Fibroblast of peridontal ligament (primary cell): Measurements from ENCODE around the gene CHN2.
A peak's percentile ranks its signal among the peaks of the same experiment; 100 is the strongest.

Source experiments
- DNase-seq: peaks from one replicate; pipeline ENCODE4 v3.0.0-alpha.2; 2010; ENCODE audit errors: extremely low read depth

The CHN2 gene

GRCh38 chr7:29284696-29285443 lies 90.3 kb downstream of the CHN2 start:
- DNase-seq, result no peak

- peak; percentile 14 for DNase-seq
Observed at GRCh38 chr7:29285444-29285793, 90.8 kb downstream of the CHN2 start.

GRCh38 chr7:29285861-29286260 lies 91.3 kb downstream of the CHN2 start:
- DNase-seq, result no peak

GRCh38 chr7:29287366-29287765 lies 92.8 kb downstream of the CHN2 start:
- no peak for DNase-seq

- DNase-seq, result no peak
Observed at GRCh38 chr7:29288181-29289091, 93.9 kb downstream of the CHN2 start.

GRCh38 chr7:29289156-29290021 lies 94.8 kb downstream of the CHN2 start:
- DNase-seq, result no peak

GRCh38 chr7:29290829-29291228 lies 96.3 kb downstream of the CHN2 start:
- no peak for DNase-seq

- no peak for DNase-seq
Observed at GRCh38 chr7:29291723-29292618, 97.4 kb downstream of the CHN2 start.

- no peak for DNase-seq
Observed at GRCh38 chr7:29292886-29293658, 98.5 kb downstream of the CHN2 start.

- DNase-seq, result no peak
Observed at GRCh38 chr7:29296421-29296820, 101.8 kb downstream of the CHN2 start.

- DNase-seq, result no peak
Observed at GRCh38 chr7:29297194-29297890, 102.8 kb downstream of the CHN2 start.

GRCh38 chr7:29299086-29299485 lies 104.5 kb downstream of the CHN2 start:
- no peak for DNase-seq

- no peak for DNase-seq
Observed at GRCh38 chr7:29300026-29300480, 105.5 kb downstream of the CHN2 start.

- no peak for DNase-seq
Observed at GRCh38 chr7:29300649-29301048, 106.1 kb downstream of the CHN2 start.

- DNase-seq, result no peak
Observed at GRCh38 chr7:29302666-29303395, 108.3 kb downstream of the CHN2 start.

- no peak for DNase-seq
Observed at GRCh38 chr7:29304756-29305155, 110.2 kb downstream of the CHN2 start.

GRCh38 chr7:29306319-29306991 lies 111.9 kb downstream of the CHN2 start:
- no peak for DNase-seq

- DNase-seq, result no peak
Observed at GRCh38 chr7:29308424-29308823, 113.8 kb downstream of the CHN2 start.
